Gastrocnemius medialis (tissue), 4 donors: ENCODE results near the gene PARD3.
"Not testable (repeated sequence)": the region's sequence is repeated elsewhere in the genome, so short reads cannot be mapped to it uniquely, and the experiment has no call there.

Source experiments
- POLR2A ChIP-seq, 2 donors: fragments of 450-650 bp; IDR thresholded peaks; one replicate each; pipeline ENCODE4 v1.6.1; 2017; ENCODE audit warnings: antibody characterized with exemption in 2 of 2, mild to moderate bottlenecking in 2 of 2, moderate library complexity in 2 of 2
- TF ChIP-seq, protein P1 (sequence below), 5 experiments: fragments of 450-650 bp in 3 of 5; fragments of 200-600 bp in 2 of 5; sonication (generic) in 2 of 5; IDR thresholded peaks in 4 of 5; conservative IDR thresholded peaks in 1 of 5; 1 replicate in 4 of 5; 2 replicates in 1 of 5; pipeline ENCODE4 v1.5.1; 2016 to 2019; ENCODE audit warnings: antibody characterized with exemption in 5 of 5, mild to moderate bottlenecking in 3 of 5, moderate library complexity in 3 of 5

DNA sequence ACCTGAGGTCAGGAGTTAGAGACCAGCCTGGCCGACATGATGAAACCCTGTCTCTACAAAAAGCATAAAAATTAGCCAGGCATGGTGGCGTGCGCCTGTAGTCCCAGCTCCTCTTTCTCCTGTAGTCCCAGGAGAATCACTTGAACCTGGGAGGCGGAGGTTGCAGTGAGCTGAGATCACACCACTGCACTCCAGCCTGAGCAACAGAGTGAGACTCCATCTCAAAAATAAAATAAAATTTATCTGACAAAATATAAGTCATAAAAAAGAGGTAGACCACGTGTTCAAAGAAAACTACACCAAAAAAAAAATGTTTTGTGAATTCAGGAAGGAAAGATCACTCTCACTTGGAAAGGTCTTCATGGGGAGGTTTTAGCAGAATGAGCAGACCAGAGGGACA lies 114.3 kb downstream of the PARD3 start:
- TF ChIP-seq, protein P1, sequence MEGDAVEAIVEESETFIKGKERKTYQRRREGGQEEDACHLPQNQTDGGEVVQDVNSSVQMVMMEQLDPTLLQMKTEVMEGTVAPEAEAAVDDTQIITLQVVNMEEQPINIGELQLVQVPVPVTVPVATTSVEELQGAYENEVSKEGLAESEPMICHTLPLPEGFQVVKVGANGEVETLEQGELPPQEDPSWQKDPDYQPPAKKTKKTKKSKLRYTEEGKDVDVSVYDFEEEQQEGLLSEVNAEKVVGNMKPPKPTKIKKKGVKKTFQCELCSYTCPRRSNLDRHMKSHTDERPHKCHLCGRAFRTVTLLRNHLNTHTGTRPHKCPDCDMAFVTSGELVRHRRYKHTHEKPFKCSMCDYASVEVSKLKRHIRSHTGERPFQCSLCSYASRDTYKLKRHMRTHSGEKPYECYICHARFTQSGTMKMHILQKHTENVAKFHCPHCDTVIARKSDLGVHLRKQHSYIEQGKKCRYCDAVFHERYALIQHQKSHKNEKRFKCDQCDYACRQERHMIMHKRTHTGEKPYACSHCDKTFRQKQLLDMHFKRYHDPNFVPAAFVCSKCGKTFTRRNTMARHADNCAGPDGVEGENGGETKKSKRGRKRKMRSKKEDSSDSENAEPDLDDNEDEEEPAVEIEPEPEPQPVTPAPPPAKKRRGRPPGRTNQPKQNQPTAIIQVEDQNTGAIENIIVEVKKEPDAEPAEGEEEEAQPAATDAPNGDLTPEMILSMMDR (IDR thresholded peaks at IDR 0.05 in 4 of 5, conservative IDR thresholded peaks at IDR 0.05 in 1 of 5), result not testable (repeated sequence)
- not testable (repeated sequence) for TF ChIP-seq POLR2A (IDR thresholded peaks at IDR 0.05)
